ENCODE results near the gene CXorf65. TPM values are rescaled to one million over a fixed set of nuclear protein-coding genes. Genes with fewer than 3 reads are reported as not detected.

CXorf65 gene
- total RNA-seq, 1 donor from 2014 or later = not detected

- no peak for DNase-seq (ENCODE audit: low read depth)
Measured at GRCh38 chrX:71107245-71107644, 705 bp upstream of the CXorf65 start.

- DNase-seq (ENCODE audit: low read depth) = no peak
Measured at GRCh38 chrX:71105628-71106027, 912 bp downstream of the CXorf65 start.

GRCh38 chrX:71103110-71103983 is 3.2 kb downstream of the CXorf65 start:
- DNase-seq (ENCODE audit: low read depth) = peak; percentile 49

- no peak for DNase-seq (ENCODE audit: low read depth)
Measured at GRCh38 chrX:71102292-71102691, 4.2 kb downstream of the CXorf65 start.

GRCh38 chrX:71100581-71101505 is 5.7 kb downstream of the CXorf65 start:
- DNase-seq (ENCODE audit: low read depth) = no peak

GRCh38 chrX:71099736-71100135 is 6.8 kb downstream of the CXorf65 start:
- no peak for DNase-seq (ENCODE audit: low read depth)

- DNase-seq (ENCODE audit: low read depth) = no peak
Measured at GRCh38 chrX:71098951-71099506, 7.5 kb downstream of the CXorf65 start.

- DNase-seq (ENCODE audit: low read depth) = peak; percentile 56
Measured at GRCh38 chrX:71098302-71098701, 8.2 kb downstream of the CXorf65 start.

- no peak for DNase-seq (ENCODE audit: low read depth)
Measured at GRCh38 chrX:71096760-71097032, 9.8 kb downstream of the CXorf65 start.

GRCh38 chrX:71095981-71096759 is 10.4 kb downstream of the CXorf65 start:
- DNase-seq (ENCODE audit: low read depth) = peak; percentile 50

GRCh38 chrX:71095555-71095980 is 11.0 kb downstream of the CXorf65 start, which contains the start of gene FOXO4:
Gene FOXO4 (plus strand): TSS chrX:71095851. CDS start chrX:71096529, 678 bp downstream.
- peak; percentile 86 for DNase-seq (ENCODE audit: low read depth)

GRCh38 chrX:71095033-71095432 is 11.5 kb downstream of the CXorf65 start:
- DNase-seq (ENCODE audit: low read depth) = no peak

GRCh38 chrX:71091263-71091662 is 15.3 kb downstream of the CXorf65 start:
- DNase-seq (ENCODE audit: low read depth) = no peak

GRCh38 chrX:71085900-71086299 is 20.6 kb downstream of the CXorf65 start:
- DNase-seq (ENCODE audit: low read depth) = no peak

GRCh38 chrX:71082822-71083221 is 23.7 kb downstream of the CXorf65 start:
- DNase-seq (ENCODE audit: low read depth) = no peak

GRCh38 chrX:71082124-71082647 is 24.4 kb downstream of the CXorf65 start:
- DNase-seq (ENCODE audit: low read depth) = no peak

GRCh38 chrX:71081330-71082123 is 25.0 kb downstream of the CXorf65 start:
- no peak for DNase-seq (ENCODE audit: low read depth)

- DNase-seq (ENCODE audit: low read depth) = no peak
Measured at GRCh38 chrX:71070531-71070930, 36.0 kb downstream of the CXorf65 start.

- DNase-seq (ENCODE audit: low read depth) = peak; percentile 93
Measured at GRCh38 chrX:71068044-71068918, 38.3 kb downstream of the CXorf65 start, which contains the start of gene SNX12. Gene SNX12 (minus strand): TSS chrX:71068334. CDS start chrX:71068306, 28 bp downstream.

Measured in myocyte (in vitro differentiated cells).